ENCODE measurements around the gene ST3GAL6.

Gene ST3GAL6

GRCh38 chr3:98761643-98762229 is 1.4 kb upstream of the ST3GAL6 start:
- no peak for DNase-seq (ENCODE audit: low read depth)
- H3K4me3 ChIP-seq (ENCODE audit: low read depth, low read length): no peak overlapping the region
- TF ChIP-seq, protein P1, sequence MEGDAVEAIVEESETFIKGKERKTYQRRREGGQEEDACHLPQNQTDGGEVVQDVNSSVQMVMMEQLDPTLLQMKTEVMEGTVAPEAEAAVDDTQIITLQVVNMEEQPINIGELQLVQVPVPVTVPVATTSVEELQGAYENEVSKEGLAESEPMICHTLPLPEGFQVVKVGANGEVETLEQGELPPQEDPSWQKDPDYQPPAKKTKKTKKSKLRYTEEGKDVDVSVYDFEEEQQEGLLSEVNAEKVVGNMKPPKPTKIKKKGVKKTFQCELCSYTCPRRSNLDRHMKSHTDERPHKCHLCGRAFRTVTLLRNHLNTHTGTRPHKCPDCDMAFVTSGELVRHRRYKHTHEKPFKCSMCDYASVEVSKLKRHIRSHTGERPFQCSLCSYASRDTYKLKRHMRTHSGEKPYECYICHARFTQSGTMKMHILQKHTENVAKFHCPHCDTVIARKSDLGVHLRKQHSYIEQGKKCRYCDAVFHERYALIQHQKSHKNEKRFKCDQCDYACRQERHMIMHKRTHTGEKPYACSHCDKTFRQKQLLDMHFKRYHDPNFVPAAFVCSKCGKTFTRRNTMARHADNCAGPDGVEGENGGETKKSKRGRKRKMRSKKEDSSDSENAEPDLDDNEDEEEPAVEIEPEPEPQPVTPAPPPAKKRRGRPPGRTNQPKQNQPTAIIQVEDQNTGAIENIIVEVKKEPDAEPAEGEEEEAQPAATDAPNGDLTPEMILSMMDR (conservative IDR thresholded peaks at IDR 0.05; ENCODE audit: low read depth, low read length): no peak

GRCh38 chr3:98763819-98764418 is 779 bp downstream of the ST3GAL6 start:
- TF ChIP-seq, protein P1 (conservative IDR thresholded peaks at IDR 0.05; ENCODE audit: low read depth, low read length): no peak
- DNase-seq (ENCODE audit: low read depth): no peak
- H3K4me3 ChIP-seq (ENCODE audit: low read depth, low read length): no peak overlapping the region

- H3K4me3 ChIP-seq (ENCODE audit: low read depth, low read length): no peak overlapping the region
- TF ChIP-seq, protein P1 (conservative IDR thresholded peaks at IDR 0.05; ENCODE audit: low read depth, low read length): peak; percentile 6
- DNase-seq (ENCODE audit: low read depth): peak; percentile 59
Observed at GRCh38 chr3:98764472-98764884, 1.3 kb downstream of the ST3GAL6 start.

DNA sequence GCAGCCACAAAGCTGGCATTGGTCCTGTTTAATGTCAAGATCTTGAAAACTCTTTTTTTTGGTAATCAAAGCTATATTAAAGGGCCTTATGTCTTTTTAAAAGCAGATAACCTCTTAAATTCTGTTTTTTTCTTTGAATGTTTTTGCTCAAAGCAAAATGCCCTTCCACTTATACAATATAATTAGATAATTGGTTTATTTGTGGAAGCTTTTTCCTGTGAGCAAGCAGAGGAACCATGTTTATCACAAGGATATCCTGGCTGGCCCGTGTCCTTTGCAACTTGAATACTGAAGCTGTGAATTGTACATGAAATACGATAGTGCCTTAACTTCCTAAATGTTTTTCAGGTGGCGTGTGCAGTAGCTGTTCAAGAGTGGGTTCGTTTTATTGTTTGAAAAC is 2.6 kb downstream of the ST3GAL6 start:
- TF ChIP-seq, protein P1 (conservative IDR thresholded peaks at IDR 0.05; ENCODE audit: low read depth, low read length): no peak
- H3K4me3 ChIP-seq (ENCODE audit: low read depth, low read length): no peak overlapping the region
- DNase-seq (ENCODE audit: low read depth): no peak

- TF ChIP-seq, protein P1 (conservative IDR thresholded peaks at IDR 0.05; ENCODE audit: low read depth, low read length): no peak
- DNase-seq (ENCODE audit: low read depth): no peak
- H3K4me3 ChIP-seq (ENCODE audit: low read depth, low read length): no peak overlapping the region
Observed at GRCh38 chr3:98766924-98767323, 3.8 kb downstream of the ST3GAL6 start.

DNA sequence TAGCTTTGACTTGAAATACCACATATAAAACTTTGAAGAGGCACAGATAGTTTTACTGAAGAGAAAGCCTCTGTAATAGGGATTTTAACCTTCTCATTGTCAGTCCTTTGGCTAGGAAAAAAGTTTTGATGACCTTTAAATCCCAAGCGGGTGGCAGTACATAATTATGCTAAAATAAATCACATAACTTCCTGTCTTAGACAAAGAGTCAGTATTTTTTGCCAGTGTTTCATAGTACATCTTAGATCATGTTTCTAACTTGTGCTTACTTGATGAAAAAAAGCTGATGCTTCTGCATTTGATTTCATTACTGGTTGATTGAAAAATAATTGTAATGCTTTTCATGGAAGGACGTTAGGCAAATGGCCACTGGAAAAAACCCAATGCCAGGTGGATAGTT is 5.8 kb downstream of the ST3GAL6 start:
- TF ChIP-seq, protein P1 (conservative IDR thresholded peaks at IDR 0.05; ENCODE audit: low read depth, low read length): no peak
- DNase-seq (ENCODE audit: low read depth): no peak
- no peak overlapping the region for H3K4me3 ChIP-seq (ENCODE audit: low read depth, low read length)

GRCh38 chr3:98769448-98769847 is 6.3 kb downstream of the ST3GAL6 start:
- TF ChIP-seq, protein P1 (conservative IDR thresholded peaks at IDR 0.05; ENCODE audit: low read depth, low read length): no peak
- DNase-seq (ENCODE audit: low read depth): no peak
- no peak overlapping the region for H3K4me3 ChIP-seq (ENCODE audit: low read depth, low read length)

Data from choroid plexus epithelial cell (primary cell).